Activated effector memory CD4-positive, alpha-beta T cell treated with Interleukin-2 at 50 U/mL for 16 hours (primary cell): ENCODE data around the gene ZBTB38.

ENCODE experiments used
- DNase-seq: peaks from one replicate; pipeline ENCODE4 v3.0.0-alpha.2; 2020

The ZBTB38 gene

GRCh38 chr3:141341536-141341935, 26.8 kb upstream of the ZBTB38 start:
- DNase-seq: no peak

- DNase-seq: no peak
These were observed 25.9 kb upstream of the ZBTB38 start for GRCh38 chr3:141342386-141342785.

GRCh38 chr3:141343077-141343476, 25.2 kb upstream of the ZBTB38 start:
- DNase-seq: no peak

- no peak for DNase-seq
These were observed 24.4 kb upstream of the ZBTB38 start for GRCh38 chr3:141343865-141344271.

- no peak for DNase-seq
These were observed 22.8 kb upstream of the ZBTB38 start for GRCh38 chr3:141345528-141345927.

GRCh38 chr3:141346007-141346406, 22.3 kb upstream of the ZBTB38 start:
- no peak for DNase-seq

- no peak for DNase-seq
These were observed 21.9 kb upstream of the ZBTB38 start for GRCh38 chr3:141346418-141346817.

- no peak for DNase-seq
These were observed 21.5 kb upstream of the ZBTB38 start for GRCh38 chr3:141346839-141347238.

GRCh38 chr3:141348837-141349236, 19.5 kb upstream of the ZBTB38 start:
- DNase-seq: no peak

GRCh38 chr3:141349711-141350110, 18.6 kb upstream of the ZBTB38 start:
- no peak for DNase-seq

- no peak for DNase-seq
These were observed 17.6 kb upstream of the ZBTB38 start for GRCh38 chr3:141350666-141351065.

- DNase-seq: no peak
These were observed 15.9 kb upstream of the ZBTB38 start for GRCh38 chr3:141352262-141352984.

GRCh38 chr3:141353652-141354495, 14.4 kb upstream of the ZBTB38 start:
- DNase-seq: no peak

GRCh38 chr3:141354517-141354916, 13.8 kb upstream of the ZBTB38 start:
- no peak for DNase-seq

- DNase-seq: no peak
These were observed 13.1 kb upstream of the ZBTB38 start for GRCh38 chr3:141355242-141355641.

- no peak for DNase-seq
These were observed 12.3 kb upstream of the ZBTB38 start for GRCh38 chr3:141356046-141356445.

- no peak for DNase-seq
These were observed 7.3 kb upstream of the ZBTB38 start for GRCh38 chr3:141360888-141361598.

- DNase-seq: no peak
These were observed 5.6 kb upstream of the ZBTB38 start for GRCh38 chr3:141362736-141363135.

- no peak for DNase-seq
These were observed 3.1 kb upstream of the ZBTB38 start for GRCh38 chr3:141365201-141365600.

GRCh38 chr3:141366285-141367037, 1.8 kb upstream of the ZBTB38 start:
- no peak for DNase-seq

- no peak for DNase-seq
These were observed 1.1 kb upstream of the ZBTB38 start for GRCh38 chr3:141367038-141367730.
